Measurements from ENCODE around the gene NUPR2.
A peak's percentile ranks its signal among the peaks of the same experiment; 100 is the strongest.
"Not testable (repeated sequence)": the region's sequence is repeated elsewhere in the genome, so short reads cannot be mapped to it uniquely, and the experiment has no call there.

NUPR2 gene, protein sequence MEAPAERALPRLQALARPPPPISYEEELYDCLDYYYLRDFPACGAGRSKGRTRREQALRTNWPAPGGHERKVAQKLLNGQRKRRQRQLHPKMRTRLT

DNA sequence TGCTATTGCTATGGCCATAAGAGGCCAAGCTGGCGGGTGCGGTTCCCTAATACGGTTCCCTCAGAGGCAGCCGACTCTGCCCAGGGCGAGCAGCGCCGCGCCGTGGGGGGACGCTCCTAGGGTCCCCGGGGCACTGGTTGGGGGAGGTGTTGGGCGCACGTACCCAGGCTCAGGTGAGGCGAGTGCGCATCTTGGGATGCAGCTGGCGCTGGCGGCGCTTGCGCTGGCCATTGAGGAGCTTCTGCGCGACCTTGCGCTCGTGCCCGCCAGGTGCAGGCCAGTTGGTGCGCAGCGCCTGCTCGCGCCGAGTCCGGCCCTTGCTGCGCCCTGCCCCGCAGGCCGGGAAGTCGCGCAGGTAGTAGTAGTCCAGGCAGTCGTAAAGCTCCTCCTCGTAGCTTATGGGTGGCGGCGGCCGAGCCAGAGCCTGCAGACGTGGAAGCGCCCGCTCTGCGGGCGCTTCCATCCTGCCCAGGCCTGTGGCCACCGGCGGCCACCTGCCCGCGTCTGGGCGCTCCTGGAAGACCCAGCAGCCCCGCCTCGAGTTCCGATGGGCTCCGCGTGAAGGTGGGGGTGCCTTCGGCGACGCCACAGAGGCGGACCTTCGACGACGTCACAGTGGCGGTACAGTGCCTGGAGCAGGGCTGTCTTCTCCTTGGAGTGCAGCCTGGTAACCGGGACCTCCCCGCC lies at the start of gene NUPR2:
NUPR2 (minus strand) TSS at position 566 of the 687 bp plus-strand sequence; CDS start at position 463, 103 bp downstream.
- no peaks in the 10 kb centered on the region for H3K4me1 Mint-ChIP-seq
- DNase-seq: no peak
- CTCF ChIA-PET: no interaction called here
- H3K4me3 Mint-ChIP-seq: no peak within 1 kb of the TSS
- no peaks in the 10 kb centered on the region for H3K36me3 Mint-ChIP-seq
- H3K27ac Mint-ChIP-seq: no peak within 1 kb of the TSS
- H3K9me3 Mint-ChIP-seq: no peaks in the 10 kb centered on the region
- H3K27me3 Mint-ChIP-seq: peaks cover 33% of the 10 kb centered on the region

DNA sequence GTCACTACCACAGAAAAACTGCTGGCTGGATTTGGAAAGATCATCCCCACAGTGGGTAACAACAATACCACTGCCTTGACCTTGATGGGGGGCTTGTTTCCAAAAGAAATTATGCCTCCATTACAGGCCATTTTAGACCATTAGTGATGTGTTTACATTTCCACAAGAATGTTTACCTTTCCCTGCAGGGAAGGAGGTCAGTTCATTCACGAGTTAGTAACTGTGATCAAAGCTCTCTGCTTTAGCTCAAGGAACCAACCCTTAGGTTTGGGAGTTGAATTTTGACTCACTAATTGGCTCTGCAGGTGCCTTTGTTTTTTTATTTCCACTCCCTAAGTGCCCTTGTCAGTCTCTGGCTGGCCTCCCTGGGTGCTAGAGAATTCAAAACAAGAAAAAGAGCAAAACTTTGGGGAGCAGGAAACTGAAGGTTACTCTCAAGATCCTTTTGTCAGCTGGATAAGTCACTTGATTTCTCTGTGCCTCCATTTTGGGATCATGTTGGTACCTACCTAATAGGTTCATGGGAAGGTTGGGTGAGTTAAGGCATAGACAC lies 41.1 kb upstream of the NUPR2 start:
- Mint-ChIP-seq H3K36me3 (no peaks in the 10 kb centered on the region), H3K4me3 (no peak overlapping the region), H3K9me3 (peaks cover 28% of the 10 kb centered on the region), H3K4me1 (no peaks in the 10 kb centered on the region), H3K27ac (no peak overlapping the region), H3K27me3 (no peaks in the 10 kb centered on the region)
- DNase-seq: no peak
- CTCF ChIA-PET: interaction anchor here (0.8 kb wide), 1 partner anchor 133 kb away, joined by 3 read pairs; no protein-coding TSS in a partner anchor

DNA sequence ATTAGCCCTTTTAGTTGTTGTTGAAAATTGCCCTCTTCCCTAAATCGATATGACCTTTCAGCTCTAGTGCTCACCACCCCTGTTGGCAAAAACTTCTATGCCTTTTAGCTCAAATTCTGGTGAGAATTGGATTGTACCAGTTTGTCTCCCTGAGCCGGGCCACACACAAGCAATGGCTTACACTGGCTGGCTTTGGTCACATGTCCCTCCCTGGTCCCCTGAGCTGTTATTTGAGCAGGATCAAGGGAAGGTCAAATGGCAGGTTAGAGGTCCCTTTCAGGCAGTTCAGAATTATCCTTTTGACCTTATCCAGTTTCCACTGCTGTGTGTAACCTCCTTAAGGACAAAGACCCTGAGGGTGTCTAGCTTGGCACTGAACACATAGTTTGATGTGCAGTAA lies 14.8 kb upstream of the NUPR2 start:
- H3K27ac Mint-ChIP-seq, H3K4me1 Mint-ChIP-seq, DNase-seq, CTCF ChIA-PET, H3K36me3 Mint-ChIP-seq, H3K27me3 Mint-ChIP-seq, H3K9me3 Mint-ChIP-seq, H3K4me3 Mint-ChIP-seq: not testable (repeated sequence)

DNA sequence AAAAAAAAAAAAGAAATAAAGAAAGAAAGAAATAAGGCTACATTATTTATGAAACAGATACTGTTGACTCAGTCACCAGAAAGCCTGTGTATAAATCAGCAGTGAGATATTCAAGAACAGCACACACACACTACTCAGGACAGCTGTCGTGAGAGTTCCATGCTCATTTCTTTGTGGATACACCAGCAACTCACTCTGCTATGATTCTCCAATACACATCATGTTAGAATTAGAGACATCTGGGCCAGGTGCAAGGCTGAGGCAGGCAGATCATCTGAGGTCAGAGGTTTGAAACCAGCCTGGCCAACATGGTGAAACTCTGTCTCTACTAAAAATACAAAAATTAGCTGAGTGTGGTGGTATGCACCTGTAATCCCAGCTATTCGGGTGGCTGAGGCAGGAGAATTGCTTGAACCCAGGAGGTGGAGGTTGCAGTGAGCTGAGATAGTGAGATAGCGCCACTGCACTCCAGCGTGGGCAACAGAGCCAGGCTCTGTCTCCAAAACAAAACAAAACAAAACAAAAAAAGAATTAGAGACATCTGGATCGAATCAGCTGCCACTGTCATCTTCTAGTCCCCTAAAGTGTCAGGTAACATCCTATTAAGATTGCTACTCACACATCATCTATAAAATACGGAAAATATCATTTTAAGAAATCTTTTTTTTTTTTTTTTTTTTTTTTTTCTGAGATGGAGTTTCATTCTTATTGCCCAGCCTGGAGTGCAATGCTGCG lies 11.2 kb upstream of the NUPR2 start:
- CTCF ChIA-PET: no interaction called here
- no peaks in the 10 kb centered on the region for H3K36me3 Mint-ChIP-seq
- no peaks in the 10 kb centered on the region for H3K9me3 Mint-ChIP-seq
- no peaks in the 10 kb centered on the region for H3K4me1 Mint-ChIP-seq
- no peaks in the 10 kb centered on the region for H3K27me3 Mint-ChIP-seq
- DNase-seq: no peak
- H3K27ac Mint-ChIP-seq: no peak overlapping the region
- no peak overlapping the region for H3K4me3 Mint-ChIP-seq

DNA sequence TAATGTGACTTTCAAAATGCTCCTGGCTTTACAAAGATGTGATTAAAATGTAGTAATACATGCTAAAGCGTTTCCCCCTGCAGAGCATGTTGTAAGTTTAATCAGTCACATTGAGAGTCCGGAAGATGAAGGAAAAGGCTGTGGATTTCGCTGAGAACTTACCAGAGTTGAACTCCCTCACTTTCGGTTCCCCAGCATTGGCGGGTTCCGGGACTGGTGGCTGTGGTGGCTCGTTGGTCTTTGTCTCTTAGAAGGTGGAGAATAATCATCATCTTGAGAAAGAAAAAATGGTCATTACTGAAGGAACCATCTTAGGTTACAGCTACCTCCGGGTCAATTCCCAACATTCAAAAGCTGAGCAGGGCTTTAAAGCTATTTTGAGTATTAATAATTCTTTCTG lies 9.6 kb upstream of the NUPR2 start:
- no peak for DNase-seq
- Mint-ChIP-seq H3K27me3 (no peaks in the 10 kb centered on the region), H3K4me1 (no peaks in the 10 kb centered on the region), H3K9me3 (no peaks in the 10 kb centered on the region), H3K4me3 (no peak overlapping the region), H3K27ac (no peak overlapping the region), H3K36me3 (no peaks in the 10 kb centered on the region)
- CTCF ChIA-PET: no interaction called here

DNA sequence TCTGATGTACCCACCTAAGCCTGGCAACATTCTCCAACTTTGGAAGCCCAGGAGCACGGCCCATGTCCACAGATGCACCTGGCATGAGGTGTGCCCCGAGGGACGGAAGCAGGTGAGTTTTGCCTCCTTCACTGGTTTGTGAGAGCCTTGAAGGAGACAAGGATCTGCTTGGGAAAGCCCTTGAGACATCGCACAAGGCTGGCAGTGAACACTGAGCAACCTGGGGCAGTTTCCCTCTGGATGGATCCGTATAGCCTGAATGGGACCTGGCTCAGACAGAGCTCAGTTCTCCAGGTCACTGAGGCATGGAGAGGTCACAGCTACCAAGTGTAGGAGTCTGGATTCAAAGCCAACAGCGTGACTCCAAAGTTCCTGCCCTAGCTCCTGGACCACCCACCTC lies 8.8 kb upstream of the NUPR2 start:
- Mint-ChIP-seq H3K4me3 (no peak overlapping the region), H3K27me3 (no peaks in the 10 kb centered on the region), H3K36me3 (no peaks in the 10 kb centered on the region), H3K4me1 (no peaks in the 10 kb centered on the region), H3K9me3 (no peaks in the 10 kb centered on the region), H3K27ac (no peak overlapping the region)
- no peak for DNase-seq
- CTCF ChIA-PET: no interaction called here

DNA sequence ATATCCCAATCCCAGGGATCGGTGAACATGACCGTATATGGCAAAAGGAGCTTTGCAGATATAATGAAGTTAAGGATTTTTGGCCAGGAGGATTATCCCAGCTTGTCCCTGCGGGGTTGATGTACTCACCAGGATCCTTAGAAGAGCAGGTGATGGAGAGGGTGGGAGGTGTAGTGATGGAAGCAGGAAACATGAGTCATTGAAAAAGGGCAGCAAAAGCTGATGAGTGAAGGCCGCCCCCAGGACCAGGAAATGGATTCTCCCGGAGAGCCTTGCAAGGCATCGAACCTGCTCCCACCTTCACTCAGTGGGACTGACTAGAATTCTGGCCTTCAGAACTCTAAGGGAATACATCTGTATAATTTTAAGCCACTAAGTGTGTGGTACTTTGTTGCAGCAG lies 5.2 kb upstream of the NUPR2 start:
- CTCF ChIA-PET: interaction anchor here (0.6 kb wide), 1 partner anchor 48 kb away, joined by 3 read pairs; no protein-coding TSS in a partner anchor
- H3K4me1 Mint-ChIP-seq: no peaks in the 10 kb centered on the region
- no peak overlapping the region for H3K27ac Mint-ChIP-seq
- no peaks in the 10 kb centered on the region for H3K9me3 Mint-ChIP-seq
- DNase-seq: no peak
- H3K4me3 Mint-ChIP-seq: no peak overlapping the region
- peaks cover 10% of the 10 kb centered on the region for H3K27me3 Mint-ChIP-seq
- H3K36me3 Mint-ChIP-seq: no peaks in the 10 kb centered on the region

DNA sequence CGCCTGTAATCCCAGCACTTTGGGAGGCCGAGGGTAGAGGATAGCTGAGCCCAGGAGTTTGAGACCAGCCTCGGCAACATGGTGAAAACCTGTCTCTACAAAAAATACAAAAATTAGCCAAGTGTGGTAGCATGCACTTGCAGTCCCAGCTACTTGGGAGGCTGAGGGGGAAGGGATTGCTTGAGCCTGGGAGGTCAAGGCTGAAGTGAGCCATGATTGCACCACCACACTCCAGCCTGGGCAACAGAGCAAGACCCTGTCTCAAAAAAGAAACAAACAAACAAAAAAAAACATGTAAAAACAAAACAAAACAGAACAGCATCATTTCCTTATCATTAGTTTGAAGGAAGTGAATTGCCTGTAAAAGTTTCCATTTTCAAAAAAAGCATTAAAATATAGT lies 4.0 kb downstream of the NUPR2 start:
- H3K36me3 Mint-ChIP-seq, H3K9me3 Mint-ChIP-seq, H3K27ac Mint-ChIP-seq, CTCF ChIA-PET, DNase-seq, H3K4me3 Mint-ChIP-seq: not testable (repeated sequence)
- Mint-ChIP-seq H3K4me1 (peaks cover 12% of the 10 kb centered on the region), H3K27me3 (peaks cover 29% of the 10 kb centered on the region)

DNA sequence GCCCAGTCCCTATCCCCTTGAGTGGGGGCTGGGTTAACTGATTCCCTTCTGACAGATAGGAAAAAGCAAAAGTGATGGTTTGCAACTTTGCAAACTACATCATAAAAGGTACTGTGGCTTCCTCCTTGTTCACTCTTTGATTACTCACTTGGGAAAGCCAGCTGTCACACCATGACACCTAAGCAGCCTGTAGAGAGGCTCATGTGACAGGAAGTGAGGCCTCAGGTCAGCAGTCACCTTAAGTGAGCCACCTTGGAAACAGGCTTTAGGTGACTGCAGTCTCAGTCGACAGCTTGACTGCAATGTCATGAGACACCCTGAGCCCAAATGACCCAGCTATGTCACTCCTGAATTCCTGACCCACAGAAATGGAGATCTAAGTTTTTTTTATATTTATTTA lies 5.6 kb downstream of the NUPR2 start:
- Mint-ChIP-seq H3K36me3 (peaks cover 15% of the 10 kb centered on the region), H3K4me1 (peaks cover 25% of the 10 kb centered on the region), H3K27ac (no peak overlapping the region), H3K27me3 (peaks cover 14% of the 10 kb centered on the region), H3K4me3 (no peak overlapping the region), H3K9me3 (peaks cover 8% of the 10 kb centered on the region)
- CTCF ChIA-PET: no interaction called here
- peak; percentile 36 for DNase-seq

DNA sequence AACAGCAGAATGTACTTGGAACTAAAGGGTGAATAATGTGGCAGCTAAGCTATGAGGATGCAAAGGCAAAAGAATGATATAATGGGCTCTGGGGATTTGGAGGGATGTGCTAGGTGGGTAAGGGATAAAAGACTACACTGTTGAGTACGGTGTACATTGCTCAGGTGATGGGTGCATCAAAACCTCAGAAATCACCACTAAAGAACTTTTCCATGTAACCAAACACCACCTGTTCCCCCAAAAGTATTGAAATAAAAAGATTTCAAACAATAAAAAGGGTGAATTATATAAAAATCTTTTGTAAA lies 8.3 kb downstream of the NUPR2 start:
- H3K4me1 Mint-ChIP-seq: peaks cover 44% of the 10 kb centered on the region

DNA sequence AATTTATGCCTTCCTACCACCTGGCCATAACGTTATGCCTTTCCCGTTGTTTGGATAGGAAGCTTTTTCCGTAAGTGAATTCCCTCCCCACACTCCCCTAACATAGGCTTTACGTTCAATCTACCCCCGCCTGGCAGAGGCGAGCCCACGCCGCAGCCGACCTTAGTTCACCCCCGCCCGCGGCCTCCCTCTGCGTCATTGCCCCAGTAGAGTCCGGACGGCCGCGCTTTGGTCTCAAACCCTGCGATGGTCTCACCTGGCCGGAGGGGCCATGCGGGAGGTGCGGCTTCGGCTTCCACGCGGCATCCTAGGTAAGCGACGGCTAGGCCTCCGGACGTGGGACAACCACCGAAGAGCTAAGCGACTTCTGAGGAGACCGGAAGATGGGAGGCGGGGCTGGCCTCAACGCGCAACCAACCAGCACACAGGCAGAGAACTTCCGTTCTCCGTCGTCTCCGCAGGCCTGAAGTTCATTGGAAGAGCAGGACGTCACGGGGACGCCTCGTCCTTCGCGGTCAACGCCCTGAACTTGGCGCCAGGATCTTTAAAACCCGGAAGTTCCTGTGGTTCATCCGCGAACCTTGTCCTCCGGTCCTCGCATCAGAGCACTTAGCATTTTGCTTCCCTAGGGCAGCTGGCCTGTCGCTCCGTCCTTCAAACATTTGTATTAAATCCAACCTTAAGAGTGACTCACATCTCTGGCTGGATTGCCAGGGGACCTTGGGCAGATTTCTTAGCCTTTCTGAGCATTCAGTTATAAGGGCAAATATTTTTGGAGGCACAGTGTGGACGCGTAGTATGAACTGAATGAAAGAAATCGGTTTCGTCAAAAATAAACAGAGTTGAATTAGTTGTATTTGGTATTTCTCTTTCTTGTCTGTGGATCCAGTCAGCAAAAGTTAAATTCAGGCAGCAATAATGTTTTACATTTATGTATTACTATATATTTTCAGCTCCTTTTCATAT lies 9.8 kb downstream of the NUPR2 start, which contains the start of gene CHCHD2:
CHCHD2 (minus strand) TSS at position 369 of the 966 bp plus-strand sequence; CDS start at position 306, 63 bp downstream.
- peak; percentile 97 for DNase-seq
- no peaks in the 10 kb centered on the region for H3K27me3 Mint-ChIP-seq
- peaks cover 40% of the 10 kb centered on the region for H3K36me3 Mint-ChIP-seq
- peaks cover 46% of the 10 kb centered on the region for H3K4me1 Mint-ChIP-seq
- CTCF ChIA-PET: no interaction called here
- peaks cover 8% of the 10 kb centered on the region for H3K9me3 Mint-ChIP-seq
- H3K4me3 Mint-ChIP-seq: peak within 1 kb of the TSS; percentile 97
- H3K27ac Mint-ChIP-seq: peak within 1 kb of the TSS; percentile 97

More for the DNA sequence above, 8.3 kb downstream of the NUPR2 start:
- Mint-ChIP-seq H3K4me3 (peak overlapping the region; percentile 22), H3K36me3 (peaks cover 34% of the 10 kb centered on the region), H3K27ac (peak overlapping the region; percentile 97), H3K9me3 (peaks cover 8% of the 10 kb centered on the region), H3K27me3 (peaks cover under 1% of the 10 kb centered on the region)
- DNase-seq: no peak
- CTCF ChIA-PET: no interaction called here

DNA sequence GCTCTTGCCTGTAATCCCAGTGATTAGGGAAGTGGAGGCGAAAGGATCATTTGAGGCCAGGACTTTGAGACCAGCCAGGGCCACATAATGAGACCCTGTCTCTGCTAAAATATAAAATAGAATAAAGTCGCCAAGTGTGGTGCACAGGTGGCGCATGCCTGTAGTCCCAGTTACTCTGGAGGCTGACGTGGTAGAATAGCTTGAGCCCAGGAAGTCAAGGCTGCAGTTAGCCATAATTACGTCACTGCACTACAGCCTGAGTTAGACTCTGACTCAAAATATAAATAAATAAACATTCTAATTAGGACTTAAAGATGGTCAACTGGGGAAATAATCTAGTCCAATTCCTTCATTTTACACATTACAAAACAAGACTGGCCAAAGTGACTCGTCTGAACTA lies 10.7 kb downstream of the NUPR2 start:
- H3K27ac Mint-ChIP-seq: peak overlapping the region; percentile 97
- peak; percentile 50 for DNase-seq
- peaks cover 49% of the 10 kb centered on the region for H3K36me3 Mint-ChIP-seq
- H3K4me1 Mint-ChIP-seq: peaks cover 43% of the 10 kb centered on the region
- H3K27me3 Mint-ChIP-seq: no peaks in the 10 kb centered on the region
- CTCF ChIA-PET: no interaction called here
- H3K9me3 Mint-ChIP-seq: peaks cover 8% of the 10 kb centered on the region
- H3K4me3 Mint-ChIP-seq: peak overlapping the region; percentile 97

DNA sequence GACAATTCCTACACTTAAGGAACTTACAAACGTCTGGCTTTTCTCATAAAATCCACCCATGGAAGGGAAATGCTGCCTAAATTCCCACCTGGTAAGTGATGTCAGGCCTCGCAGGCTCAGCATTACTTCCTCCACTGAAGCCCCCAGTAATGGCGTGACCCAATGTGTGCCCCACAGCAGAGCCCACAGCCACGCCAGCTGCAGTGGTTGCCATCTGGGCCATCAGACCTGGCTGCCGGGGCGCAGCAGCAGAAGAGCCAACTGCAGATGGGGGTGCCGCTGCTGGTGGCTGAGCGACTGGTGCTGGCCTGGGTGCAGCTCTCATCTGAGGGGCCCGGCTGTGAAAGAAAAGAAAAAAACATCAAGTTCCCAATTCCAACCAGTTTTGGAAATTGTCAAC lies 12.1 kb downstream of the NUPR2 start:
- H3K9me3 Mint-ChIP-seq, H3K27ac Mint-ChIP-seq, H3K4me3 Mint-ChIP-seq, DNase-seq, H3K27me3 Mint-ChIP-seq: not testable (repeated sequence)
- CTCF ChIA-PET: interaction anchor here (1.3 kb wide), 1 partner anchor 97 kb away, joined by 3 read pairs; no protein-coding TSS in a partner anchor
- peaks cover 41% of the 10 kb centered on the region for H3K4me1 Mint-ChIP-seq
- H3K36me3 Mint-ChIP-seq: peaks cover 58% of the 10 kb centered on the region

DNA sequence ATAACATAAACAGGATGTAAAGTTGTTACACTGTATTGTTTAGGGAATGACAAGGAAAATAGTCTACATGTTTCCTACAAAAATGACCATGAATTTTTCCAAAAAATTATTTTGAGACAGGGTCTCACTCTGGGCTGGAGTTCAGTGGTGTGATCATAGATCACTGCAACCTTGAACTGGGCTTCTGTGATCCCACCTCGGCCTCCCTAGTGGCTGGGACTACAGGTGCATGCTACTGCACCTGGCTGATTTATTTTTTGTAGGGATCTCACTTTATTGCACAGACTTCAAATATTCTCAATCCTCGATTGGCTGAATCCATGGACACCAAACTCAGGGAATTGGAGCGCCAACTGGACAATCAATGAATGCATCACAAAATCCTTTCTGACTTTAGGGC lies 16.6 kb downstream of the NUPR2 start:
- H3K4me1 Mint-ChIP-seq: peaks cover 15% of the 10 kb centered on the region
- H3K36me3 Mint-ChIP-seq: peaks cover 38% of the 10 kb centered on the region
- CTCF ChIA-PET: no interaction called here
- no peaks in the 10 kb centered on the region for H3K27me3 Mint-ChIP-seq
- no peak overlapping the region for H3K27ac Mint-ChIP-seq
- H3K4me3 Mint-ChIP-seq: no peak overlapping the region
- no peak for DNase-seq
- no peaks in the 10 kb centered on the region for H3K9me3 Mint-ChIP-seq
